Caco-2 (cell line): ENCODE measurements around the gene IFT81. TPM values are rescaled to one million over a fixed set of nuclear protein-coding genes. Genes with fewer than 3 reads are reported as not detected.

Experiments
- BruUV-seq: library from RNA; stranded (reverse); fragments of 400-500 nt; replicated peaks from 2 replicates; lab custom pipeline; 2021; lab: Mats Ljungman, UMichigan
- CTCF ChIA-PET: fragments of 300-600 bp; sonication (Branson Sonifier 250); formaldehyde crosslinking; loops from one replicate; lab custom pipeline; 2022; ENCODE audit warnings: antibody characterized with exemption; lab: Charles Lee
- POLR2A ChIA-PET: fragments of 300-600 bp; sonication (Branson Sonifier 250); formaldehyde crosslinking; loops from one replicate; lab custom pipeline; 2022; ENCODE audit warnings: antibody characterized with exemption; lab: Charles Lee
- DNase-seq, 2 experiments: peaks; one replicate each; pipeline versions ENCODE4 v3.0.0 to v3.0.0-alpha.2; 2020 to 2022
- H3K27me3 ChIP-seq: replicated peaks from 2 replicates; pipeline ENCODE4 v1.6.0; 2011; ENCODE audit warnings: low read length; ENCODE audit not compliant: control insufficient read depth, insufficient read depth
- H3K36me3 ChIP-seq: 2 replicates; pipeline ENCODE4 v1.5.1; 2011; ENCODE audit warnings: low read length; ENCODE audit not compliant: control insufficient read depth, insufficient read depth
- H3K4me1 ChIP-seq: fragments of 250-450 bp; sonication (Bioruptor Pico); 2 replicates; pipeline ENCODE4 v1.5.1; 2020; ENCODE audit warnings: mild to moderate bottlenecking
- H3K4me3 ChIP-seq: 2 replicates; pipeline ENCODE4 v1.5.1; 2011; ENCODE audit warnings: low read depth, mild to moderate bottlenecking, control low read depth, low read length
- H3K9me3 ChIP-seq: fragments of 250-450 bp; sonication (Bioruptor Pico); 2 replicates; pipeline ENCODE4 v1.5.1; 2020; ENCODE audit warnings: mild to moderate bottlenecking, moderate library complexity
- H3K27ac Mint-ChIP-seq: one replicate; pipeline ENCODE4 v1.8.0; 2022; ENCODE audit warnings: mixed read lengths; ENCODE audit not compliant: unreplicated experiment
- H3K27me3 Mint-ChIP-seq: one replicate; pipeline ENCODE4 v1.8.0; 2022; ENCODE audit warnings: mixed read lengths; ENCODE audit not compliant: insufficient read depth, unreplicated experiment
- H3K36me3 Mint-ChIP-seq: one replicate; pipeline ENCODE4 v1.8.0; 2022; ENCODE audit warnings: mild to moderate bottlenecking, mixed read lengths; ENCODE audit not compliant: insufficient read depth, unreplicated experiment
- H3K4me1 Mint-ChIP-seq: one replicate; pipeline ENCODE4 v1.8.0; 2022; ENCODE audit warnings: low read depth, mixed read lengths; ENCODE audit not compliant: unreplicated experiment
- H3K4me3 Mint-ChIP-seq: one replicate; pipeline ENCODE4 v1.8.0; 2022; ENCODE audit warnings: mild to moderate bottlenecking, moderate library complexity, mixed read lengths; ENCODE audit not compliant: unreplicated experiment
- H3K9me3 Mint-ChIP-seq: one replicate; pipeline ENCODE4 v1.8.0; 2022; ENCODE audit warnings: mixed read lengths; ENCODE audit not compliant: unreplicated experiment
- CTCF ChIP-seq, 2 experiments: fragments of 200-600 bp in 1 of 2; IDR thresholded peaks; 1 replicate in 1 of 2; 2 replicates in 1 of 2; pipeline versions ENCODE4 v1.5.1 to v1.8.0; 2011 to 2022; ENCODE audit warnings: antibody characterized with exemption in 1 of 2, control low read depth in 1 of 2, inconsistent platforms in 1 of 2, low read depth in 1 of 2, low read length in 1 of 2, mild to moderate bottlenecking in 1 of 2, moderate library complexity in 1 of 2; ENCODE audit not compliant: insufficient read depth in 1 of 2, severe bottlenecking in 1 of 2, unreplicated experiment in 1 of 2
- intact Hi-C: fragments of 100-400 bp; cut with micrococcal nuclease; formaldehyde crosslinking; loops from one replicate; pipeline ENCODE4 v1.10.0; 2022; ENCODE audit not compliant: unreplicated experiment
- total RNA-seq: library from RNA; stranded (reverse); gene quantifications from 2 replicates; pipeline ENCODE4 v1.2.3, GENCODE V29; 2022

The IFT81 gene
- total RNA-seq, 1 experiment from 2014 or later, result 5.9 TPM

GRCh38 chr12:110199339-110200123, 75.4 kb downstream of the IFT81 start:
- H3K4me3 Mint-ChIP-seq, result no peak overlapping the region
- Histone ChIP-seq H3K4me1 (peaks cover 8% of the 10 kb centered on the region; the same call in 1 of the 2 replicates), H3K27me3 (no peaks in the 10 kb centered on the region), H3K36me3 (no peaks in the 10 kb centered on the region), H3K4me3 (no peak overlapping the region), H3K9me3 (no peaks in the 10 kb centered on the region)
- H3K27ac Mint-ChIP-seq, result peak overlapping the region; percentile 59
- ChIA-PET CTCF (no interaction called here), POLR2A (no interaction called here)
- no TSS peak for BruUV-seq
- no peaks in the 10 kb centered on the region for H3K9me3 Mint-ChIP-seq
- no peak for DNase-seq
- intact Hi-C loops, result no loop called here
- TF ChIP-seq CTCF (IDR thresholded peaks at IDR 0.05; ENCODE audit: insufficient read depth in 1 of 2, low read depth in 1 of 2, low read length in 1 of 2, severe bottlenecking in 1 of 2, unreplicated experiment in 1 of 2), result no peak
- H3K36me3 Mint-ChIP-seq, result no peaks in the 10 kb centered on the region
- no peaks in the 10 kb centered on the region for H3K27me3 Mint-ChIP-seq
- H3K4me1 Mint-ChIP-seq, result peaks cover 8% of the 10 kb centered on the region

GRCh38 chr12:110200124-110200417, 75.9 kb downstream of the IFT81 start:
- no peak for TF ChIP-seq CTCF (IDR thresholded peaks at IDR 0.05; ENCODE audit: insufficient read depth in 1 of 2, low read depth in 1 of 2, low read length in 1 of 2, severe bottlenecking in 1 of 2, unreplicated experiment in 1 of 2)
- H3K4me3 ChIP-seq, result no peak overlapping the region
- intact Hi-C loops, result no loop called here
- H3K27ac Mint-ChIP-seq, result no peak overlapping the region
- H3K4me3 Mint-ChIP-seq, result no peak overlapping the region
- no peaks in the 10 kb centered on the region for H3K27me3 ChIP-seq
- H3K4me1 Mint-ChIP-seq, result peaks cover 8% of the 10 kb centered on the region
- no TSS peak for BruUV-seq
- H3K36me3 ChIP-seq, result no peaks in the 10 kb centered on the region
- DNase-seq, result no peak
- no peaks in the 10 kb centered on the region for H3K9me3 Mint-ChIP-seq
- no peaks in the 10 kb centered on the region for H3K9me3 ChIP-seq
- ChIA-PET POLR2A (no interaction called here), CTCF (no interaction called here)
- H3K36me3 Mint-ChIP-seq, result no peaks in the 10 kb centered on the region
- peaks cover 8% of the 10 kb centered on the region; the same call in 1 of the 2 replicates for H3K4me1 ChIP-seq
- no peaks in the 10 kb centered on the region for H3K27me3 Mint-ChIP-seq

- Mint-ChIP-seq H3K36me3 (no peaks in the 10 kb centered on the region), H3K27ac (no peak overlapping the region), H3K9me3 (no peaks in the 10 kb centered on the region), H3K4me3 (no peak overlapping the region), H3K4me1 (peaks cover 8% of the 10 kb centered on the region), H3K27me3 (no peaks in the 10 kb centered on the region)
- DNase-seq, result no peak
- Histone ChIP-seq H3K27me3 (no peaks in the 10 kb centered on the region), H3K4me3 (no peak overlapping the region), H3K9me3 (no peaks in the 10 kb centered on the region), H3K4me1 (peaks cover 8% of the 10 kb centered on the region; the same call in 1 of the 2 replicates), H3K36me3 (no peaks in the 10 kb centered on the region)
- CTCF ChIA-PET, result no interaction called here
- POLR2A ChIA-PET, result no interaction called here
- no peak for TF ChIP-seq CTCF (IDR thresholded peaks at IDR 0.05; ENCODE audit: insufficient read depth in 1 of 2, low read depth in 1 of 2, low read length in 1 of 2, severe bottlenecking in 1 of 2, unreplicated experiment in 1 of 2)
- BruUV-seq, result no TSS peak
- intact Hi-C loops, result no loop called here
These were observed 77.8 kb downstream of the IFT81 start for GRCh38 chr12:110201995-110202394.
